ENCODE measurements around the gene PCARE.

DNA sequence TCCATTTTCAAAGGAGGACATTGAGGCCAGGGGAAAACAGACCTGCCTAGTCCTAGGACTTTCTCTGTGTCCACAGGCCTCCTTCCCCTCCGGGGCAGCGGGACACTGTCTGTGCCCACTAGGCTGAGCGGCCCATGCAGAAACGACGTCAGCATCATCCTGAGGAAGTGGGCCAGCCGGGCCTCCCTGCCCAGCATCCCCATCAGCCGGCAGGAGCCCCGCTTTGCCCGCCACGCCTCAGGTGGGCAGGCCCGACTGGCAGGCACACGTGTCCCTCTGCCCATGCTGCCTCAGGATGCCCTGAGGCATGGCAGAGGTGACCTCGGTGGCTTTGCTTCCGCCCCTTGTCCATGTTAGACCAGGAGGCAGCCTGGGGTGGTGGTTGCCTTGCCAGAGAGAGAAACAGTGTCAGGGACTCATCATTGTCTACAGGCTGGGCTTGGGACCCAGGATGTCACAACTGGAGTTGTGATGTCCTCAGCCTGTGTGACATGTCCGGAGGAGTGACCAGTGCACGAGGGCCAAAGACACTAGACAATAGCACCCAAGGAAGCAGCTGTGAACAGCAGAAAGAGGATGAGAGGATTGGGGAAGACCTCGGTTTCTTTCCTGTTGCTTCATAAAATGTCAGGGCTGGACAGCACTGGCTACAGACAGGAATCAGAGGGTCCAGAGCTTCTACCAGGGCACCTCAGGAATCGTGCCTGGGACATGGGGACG is 56.4 kb downstream of the PCARE start:
- TF ChIP-seq EZH2 (IDR thresholded peaks at IDR 0.05; ENCODE audit: insufficient read depth, poor library complexity, severe bottlenecking): no peak
- TF ChIP-seq EZH2phosphoT487 (IDR thresholded peaks at IDR 0.05; ENCODE audit: insufficient read depth, low read depth): no peak

All from GM23248 (cell line).